22Rv1 (cell line): ENCODE measurements around the gene TOR1A.

ENCODE experiments used
- ZFX ChIP-seq: fragments of 450-650 bp; IDR thresholded peaks from 2 replicates; pipeline ENCODE4 v1.6.1; 2017; ENCODE audit warnings: antibody characterized with exemption, borderline replicate concordance
- TF ChIP-seq, protein P1 (sequence below): fragments of 450-650 bp; IDR thresholded peaks from 2 replicates; pipeline ENCODE4 v1.5.1; 2017; ENCODE audit warnings: mild to moderate bottlenecking

DNA sequence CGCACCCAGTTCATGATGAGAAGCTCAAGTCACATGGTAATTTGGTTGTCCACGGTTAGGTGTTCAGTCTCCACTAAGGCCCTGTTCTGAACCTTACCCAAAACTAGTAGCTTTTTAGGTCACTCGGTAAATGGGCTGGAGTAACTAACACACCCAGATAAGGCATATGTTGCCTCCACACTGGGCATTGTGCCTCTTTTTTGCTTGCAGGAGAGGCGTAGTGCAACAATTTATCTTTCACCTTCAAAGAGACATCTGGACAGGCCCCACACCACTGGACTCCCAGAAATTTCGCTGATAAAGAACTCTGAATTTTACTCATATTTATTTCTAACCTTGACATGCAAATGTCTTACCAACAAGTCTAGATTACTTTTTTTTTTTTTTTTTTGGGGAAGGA is 54.3 kb downstream of the TOR1A start:
- TF ChIP-seq, protein P1, sequence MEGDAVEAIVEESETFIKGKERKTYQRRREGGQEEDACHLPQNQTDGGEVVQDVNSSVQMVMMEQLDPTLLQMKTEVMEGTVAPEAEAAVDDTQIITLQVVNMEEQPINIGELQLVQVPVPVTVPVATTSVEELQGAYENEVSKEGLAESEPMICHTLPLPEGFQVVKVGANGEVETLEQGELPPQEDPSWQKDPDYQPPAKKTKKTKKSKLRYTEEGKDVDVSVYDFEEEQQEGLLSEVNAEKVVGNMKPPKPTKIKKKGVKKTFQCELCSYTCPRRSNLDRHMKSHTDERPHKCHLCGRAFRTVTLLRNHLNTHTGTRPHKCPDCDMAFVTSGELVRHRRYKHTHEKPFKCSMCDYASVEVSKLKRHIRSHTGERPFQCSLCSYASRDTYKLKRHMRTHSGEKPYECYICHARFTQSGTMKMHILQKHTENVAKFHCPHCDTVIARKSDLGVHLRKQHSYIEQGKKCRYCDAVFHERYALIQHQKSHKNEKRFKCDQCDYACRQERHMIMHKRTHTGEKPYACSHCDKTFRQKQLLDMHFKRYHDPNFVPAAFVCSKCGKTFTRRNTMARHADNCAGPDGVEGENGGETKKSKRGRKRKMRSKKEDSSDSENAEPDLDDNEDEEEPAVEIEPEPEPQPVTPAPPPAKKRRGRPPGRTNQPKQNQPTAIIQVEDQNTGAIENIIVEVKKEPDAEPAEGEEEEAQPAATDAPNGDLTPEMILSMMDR: no peak
- no peak for TF ChIP-seq ZFX
